ACC112 (cell line): Measurements from ENCODE around the gene SLC38A8.

Experiments
- H2AFZ ChIP-seq: fragments of 200-600 bp; sonication (generic); one replicate; pipeline ENCODE4 v1.6.0; 2017; ENCODE audit warnings: antibody characterized with exemption, low read length; ENCODE audit not compliant: unreplicated experiment
- H3K27ac ChIP-seq: fragments of 200-600 bp; sonication (generic); 2 replicates; pipeline ENCODE4 v1.5.1; 2014; ENCODE audit warnings: low read depth, mild to moderate bottlenecking, antibody characterized with exemption, low read length, moderate library complexity
- H3K27me3 ChIP-seq: fragments of 200-600 bp; sonication (generic); 2 replicates; pipeline ENCODE4 v1.6.1; 2014; ENCODE audit warnings: mild to moderate bottlenecking, antibody characterized with exemption, low read length, moderate library complexity, mixed read lengths; ENCODE audit not compliant: insufficient read depth
- H3K36me3 ChIP-seq: fragments of 200-600 bp; sonication (generic); 2 replicates; pipeline ENCODE4 v1.6.1; 2016; ENCODE audit warnings: mild to moderate bottlenecking, antibody characterized with exemption, low read length, moderate library complexity, mixed read lengths; ENCODE audit not compliant: insufficient read depth
- H3K4me1 ChIP-seq: fragments of 200-600 bp; sonication (generic); one replicate; pipeline ENCODE4 v1.6.1; 2016; ENCODE audit warnings: low read length, mixed read lengths; ENCODE audit not compliant: insufficient read depth, unreplicated experiment, control insufficient read depth
- H3K4me3 ChIP-seq: fragments of 200-600 bp; sonication (generic); 2 replicates; pipeline ENCODE4 v1.5.1; 2014; ENCODE audit warnings: mild to moderate bottlenecking, low read depth, low read length
- H3K79me2 ChIP-seq: fragments of 200-600 bp; sonication (generic); one replicate; pipeline ENCODE4 v1.6.0; 2016; ENCODE audit warnings: low read length; ENCODE audit not compliant: control insufficient read depth, unreplicated experiment, insufficient read depth

SLC38A8 gene

DNA sequence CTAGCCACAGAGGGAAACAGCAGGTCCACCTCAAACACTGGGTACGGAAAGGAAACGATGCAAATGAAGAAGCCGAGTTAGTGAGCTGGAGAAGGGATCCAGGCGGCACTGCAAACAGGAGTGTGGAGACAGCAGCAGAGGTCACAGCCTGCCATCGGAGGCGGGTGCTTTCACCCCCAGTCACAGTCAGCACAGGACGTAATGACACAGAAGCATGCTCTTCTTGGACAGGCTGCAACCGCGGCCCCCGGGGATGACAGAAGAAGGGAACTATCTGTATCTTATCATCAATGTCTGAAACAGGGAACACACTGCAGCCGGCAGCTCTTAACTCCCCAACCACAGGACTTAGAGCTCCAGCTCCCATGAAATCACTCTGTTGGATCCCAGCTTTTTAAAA, 16.1 kb upstream of the SLC38A8 start:
- Histone ChIP-seq H3K27me3 (no peaks in the 10 kb centered on the region), H3K36me3 (peaks cover 4% of the 10 kb centered on the region; the same call in 1 of the 2 replicates), H3K4me1 (no peaks in the 10 kb centered on the region), H3K79me2 (no peaks in the 10 kb centered on the region), H2AFZ (no peak overlapping the region), H3K27ac (no peak overlapping the region), H3K4me3 (no peak overlapping the region)

DNA sequence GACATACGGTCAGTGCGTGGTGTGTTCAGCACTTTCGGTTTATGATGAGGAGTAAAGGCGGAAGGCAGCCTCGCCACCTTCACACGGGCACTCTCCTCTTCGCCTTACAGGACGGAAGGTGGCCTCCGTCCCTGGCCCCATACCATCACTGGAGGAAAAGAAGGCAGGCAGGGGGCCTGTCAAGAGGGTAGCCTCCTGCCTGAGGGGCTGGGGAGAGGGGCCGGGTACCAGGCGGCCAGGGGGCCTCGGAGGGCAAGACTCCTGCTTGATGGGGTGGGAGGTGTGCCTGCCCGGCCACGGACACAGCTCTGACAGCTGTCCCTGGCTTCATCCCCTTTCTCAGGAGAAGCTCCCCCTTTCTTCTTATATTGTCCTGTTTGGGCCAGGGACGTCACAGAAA, 15.6 kb upstream of the SLC38A8 start:
- Histone ChIP-seq H3K4me1 (no peaks in the 10 kb centered on the region), H3K27ac (no peak overlapping the region), H3K36me3 (peaks cover 4% of the 10 kb centered on the region; the same call in 1 of the 2 replicates), H3K4me3 (no peak overlapping the region), H3K79me2 (no peaks in the 10 kb centered on the region), H2AFZ (no peak overlapping the region), H3K27me3 (no peaks in the 10 kb centered on the region)

DNA sequence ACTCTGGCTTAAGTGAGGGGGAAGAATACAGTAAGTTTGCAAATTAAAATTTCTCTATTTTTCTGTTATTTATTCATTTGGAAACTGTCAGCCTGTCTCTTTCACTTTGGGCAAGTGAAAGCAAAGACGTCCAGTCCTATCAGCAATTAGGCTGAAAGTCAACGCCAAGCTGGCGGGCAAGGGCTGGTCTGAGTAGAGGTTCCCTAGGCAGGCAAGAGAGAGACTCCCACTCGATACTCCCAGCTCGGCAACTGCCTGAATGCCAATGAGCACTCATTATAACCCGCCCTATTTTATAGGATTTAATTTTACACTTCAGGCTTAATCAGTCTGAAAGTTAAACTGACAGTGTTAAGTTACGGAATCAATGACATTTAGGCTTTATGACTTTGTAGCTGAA, 14.3 kb upstream of the SLC38A8 start:
- Histone ChIP-seq H3K79me2 (no peaks in the 10 kb centered on the region), H3K4me3 (no peak overlapping the region), H3K36me3 (no peaks in the 10 kb centered on the region), H3K4me1 (no peaks in the 10 kb centered on the region), H2AFZ (no peak overlapping the region), H3K27me3 (no peaks in the 10 kb centered on the region), H3K27ac (no peak overlapping the region)

DNA sequence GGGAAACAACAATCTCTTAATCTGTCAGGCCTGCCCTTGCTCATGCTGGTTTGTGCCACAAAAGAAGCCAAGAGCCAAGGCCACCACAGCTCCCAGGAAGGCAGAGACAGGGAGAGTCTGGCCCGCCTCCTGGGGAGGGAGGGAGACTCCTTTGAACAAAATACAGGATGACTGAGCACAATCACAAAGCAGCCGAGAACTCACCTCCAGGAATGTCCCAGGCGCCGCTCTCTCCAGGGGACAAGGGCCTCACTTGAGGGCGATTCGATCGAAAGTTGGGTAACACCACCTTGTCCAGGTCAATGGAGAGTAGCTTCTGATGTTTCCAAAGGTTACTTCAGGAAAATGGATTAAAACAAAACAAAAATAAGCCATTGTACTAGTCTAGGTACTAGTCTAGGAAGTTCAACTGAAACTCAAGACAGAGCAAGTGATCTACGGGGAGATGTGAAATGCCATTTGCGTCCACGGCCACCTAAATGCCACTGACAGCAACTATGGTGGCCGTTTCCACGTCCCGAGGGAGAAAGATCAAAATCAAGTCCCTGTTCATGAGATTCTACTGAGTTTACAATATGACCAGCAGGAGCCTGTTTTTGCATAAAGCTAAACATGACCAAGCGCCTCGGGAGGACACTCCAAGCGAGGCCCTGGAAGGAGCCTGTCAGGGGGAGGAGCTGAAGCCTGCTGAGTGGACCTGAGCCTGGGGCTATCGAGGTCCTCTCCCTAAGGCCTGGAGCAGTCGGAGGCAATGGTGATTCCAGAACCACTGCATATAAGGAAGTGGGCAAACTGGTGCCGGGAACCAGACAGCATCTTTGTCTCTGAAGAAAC, 13.4 kb upstream of the SLC38A8 start:
- Histone ChIP-seq H3K4me3 (no peak overlapping the region), H3K4me1 (no peaks in the 10 kb centered on the region), H2AFZ (no peak overlapping the region), H3K27ac (no peak overlapping the region), H3K27me3 (no peaks in the 10 kb centered on the region), H3K79me2 (no peaks in the 10 kb centered on the region), H3K36me3 (no peaks in the 10 kb centered on the region)

DNA sequence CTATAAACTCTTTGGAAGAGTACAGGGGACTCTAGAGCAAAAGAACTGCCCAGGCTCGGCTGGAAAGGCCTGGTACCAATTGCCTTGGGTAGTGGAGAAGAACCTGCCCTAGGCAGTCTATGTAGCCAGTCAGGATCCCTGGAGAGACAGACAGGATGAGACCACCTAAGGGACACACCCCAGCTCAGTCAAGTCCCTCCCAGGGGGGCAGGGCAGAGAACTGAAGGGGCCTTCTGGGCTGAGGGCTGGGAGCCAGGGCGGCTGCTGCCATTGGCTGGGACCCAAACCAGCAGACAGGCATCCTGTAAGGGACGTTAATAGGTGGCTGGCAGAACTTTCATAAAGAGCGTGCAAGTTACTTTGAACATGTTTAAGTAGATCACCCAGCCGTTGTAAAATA, 12.8 kb upstream of the SLC38A8 start:
- H3K27me3 ChIP-seq, result no peaks in the 10 kb centered on the region
- H3K4me3 ChIP-seq, result no peak overlapping the region
- H3K79me2 ChIP-seq, result no peaks in the 10 kb centered on the region
- no peaks in the 10 kb centered on the region for H3K4me1 ChIP-seq
- H2AFZ ChIP-seq, result no peak overlapping the region
- H3K36me3 ChIP-seq, result no peaks in the 10 kb centered on the region
- H3K27ac ChIP-seq, result no peak overlapping the region

DNA sequence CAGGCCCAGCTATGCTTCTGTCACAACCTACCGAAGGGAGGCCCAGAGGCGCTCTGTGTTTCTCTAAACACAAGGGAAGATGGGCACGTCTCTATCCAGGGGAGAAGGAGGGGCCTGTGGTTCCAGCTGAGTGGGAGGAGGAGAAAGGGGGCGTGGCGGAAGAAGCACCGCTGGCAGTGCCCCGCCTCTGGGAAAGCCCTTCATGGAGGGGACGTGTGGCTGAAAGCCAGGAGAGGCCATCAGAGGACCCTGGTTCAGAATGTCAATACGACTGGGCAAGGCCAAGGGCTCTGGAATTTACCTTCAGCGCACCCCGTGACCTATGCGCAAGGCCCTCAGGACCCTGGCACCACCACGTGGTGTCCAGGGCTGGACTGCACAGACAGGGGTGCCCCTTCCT, 12.3 kb upstream of the SLC38A8 start:
- H3K4me1 ChIP-seq, result no peaks in the 10 kb centered on the region
- no peak overlapping the region for H3K4me3 ChIP-seq
- H2AFZ ChIP-seq, result no peak overlapping the region
- no peak overlapping the region for H3K27ac ChIP-seq
- H3K79me2 ChIP-seq, result no peaks in the 10 kb centered on the region
- no peaks in the 10 kb centered on the region for H3K27me3 ChIP-seq
- H3K36me3 ChIP-seq, result no peaks in the 10 kb centered on the region

DNA sequence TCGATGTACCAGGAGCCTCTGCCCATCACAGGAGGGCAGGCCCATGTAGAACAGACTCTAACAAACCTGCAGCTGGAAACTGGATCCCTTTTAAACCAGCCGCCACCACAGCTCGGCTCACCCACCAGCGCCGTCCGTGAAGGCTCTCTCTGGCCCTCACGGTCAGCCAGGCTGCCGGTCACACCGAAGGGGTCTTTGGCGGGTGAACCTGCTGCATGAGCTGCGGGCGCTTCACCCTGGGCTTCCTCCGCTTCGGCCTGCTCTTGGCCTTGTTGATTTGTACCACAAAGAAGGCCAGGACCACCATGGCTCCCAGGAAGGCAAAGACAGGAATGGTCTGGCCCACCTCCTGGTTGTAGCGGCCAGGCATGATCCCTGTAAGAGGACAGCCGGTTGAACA, 11.7 kb upstream of the SLC38A8 start:
- Histone ChIP-seq H3K27ac (no peak overlapping the region), H3K79me2 (no peaks in the 10 kb centered on the region), H2AFZ (no peak overlapping the region), H3K27me3 (no peaks in the 10 kb centered on the region), H3K36me3 (no peaks in the 10 kb centered on the region), H3K4me1 (no peaks in the 10 kb centered on the region), H3K4me3 (no peak overlapping the region)

DNA sequence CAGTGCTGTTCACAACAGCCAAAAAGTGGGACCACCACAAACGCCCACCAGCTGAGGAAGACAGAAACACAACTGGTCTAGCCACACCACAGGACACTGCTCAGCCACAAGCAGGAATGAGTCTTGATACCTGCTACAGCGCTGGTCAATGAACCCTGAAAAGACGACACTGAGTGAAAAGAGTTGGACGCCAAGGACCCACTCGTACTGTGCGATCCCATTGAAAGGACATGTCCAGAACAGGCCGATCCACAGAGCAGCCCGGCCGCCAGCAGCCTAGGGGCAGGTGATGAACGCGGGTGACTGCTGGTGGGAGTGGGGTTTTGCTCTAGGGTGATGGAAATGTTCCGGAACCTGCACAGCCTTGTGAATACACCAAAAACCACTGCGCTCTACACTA, 10.6 kb upstream of the SLC38A8 start:
- H2AFZ ChIP-seq, result no peak overlapping the region
- no peaks in the 10 kb centered on the region for H3K27me3 ChIP-seq
- H3K27ac ChIP-seq, result no peak overlapping the region
- H3K36me3 ChIP-seq, result no peaks in the 10 kb centered on the region
- H3K4me1 ChIP-seq, result no peaks in the 10 kb centered on the region
- H3K4me3 ChIP-seq, result no peak overlapping the region
- H3K79me2 ChIP-seq, result no peaks in the 10 kb centered on the region

DNA sequence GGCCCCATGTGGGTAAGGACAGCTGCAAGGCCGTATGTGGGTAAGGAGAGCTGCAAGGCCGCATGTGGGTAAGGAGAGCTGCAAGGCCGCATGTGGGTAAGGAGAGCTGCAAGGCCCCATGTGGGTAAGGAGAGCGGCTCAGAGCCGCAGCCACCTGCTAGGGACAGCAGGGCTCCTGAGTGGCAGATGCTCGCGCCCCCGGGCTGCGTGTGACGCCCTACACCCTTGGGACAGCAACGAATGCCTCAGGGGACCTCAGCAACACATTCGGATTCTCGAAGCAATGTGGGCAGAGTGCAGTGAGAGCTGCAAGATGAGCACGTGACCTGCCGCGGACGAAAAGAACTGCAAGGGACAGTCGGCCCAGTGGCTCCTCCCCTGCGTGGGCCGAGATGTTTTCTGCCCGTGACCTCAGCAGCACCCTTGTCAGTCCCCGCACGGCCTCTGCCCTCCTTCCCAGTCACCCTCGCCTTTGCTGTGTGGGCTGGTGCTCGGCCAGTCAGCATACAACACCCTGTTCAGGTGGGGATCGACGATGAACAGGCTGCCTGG, 9.6 kb upstream of the SLC38A8 start:
- H3K36me3 ChIP-seq, result no peaks in the 10 kb centered on the region
- no peak overlapping the region for H2AFZ ChIP-seq
- H3K4me3 ChIP-seq, result no peak overlapping the region
- no peaks in the 10 kb centered on the region for H3K4me1 ChIP-seq
- H3K27me3 ChIP-seq, result no peaks in the 10 kb centered on the region
- H3K27ac ChIP-seq, result no peak overlapping the region
- no peaks in the 10 kb centered on the region for H3K79me2 ChIP-seq

DNA sequence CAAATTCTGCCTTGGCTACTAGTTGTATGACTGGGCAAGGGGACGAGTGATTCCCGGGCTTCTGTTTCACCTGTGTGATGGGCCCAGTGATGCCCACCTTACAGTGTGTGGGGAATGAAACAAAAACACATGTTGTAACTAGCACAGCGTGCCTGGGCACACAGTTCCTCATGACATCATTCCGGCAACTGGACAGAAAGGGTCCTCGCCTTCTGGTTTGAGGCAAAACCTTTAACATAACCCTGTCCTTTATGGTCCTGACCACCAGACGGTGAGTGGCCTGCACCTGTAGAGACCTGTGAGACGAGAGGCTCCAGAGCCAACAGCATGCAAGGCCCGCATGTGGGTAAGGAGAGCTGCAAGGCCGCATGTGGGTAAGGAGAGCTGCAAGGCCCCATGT, 7.7 kb upstream of the SLC38A8 start:
- Histone ChIP-seq H3K4me3 (no peak overlapping the region), H3K36me3 (no peaks in the 10 kb centered on the region), H3K79me2 (no peaks in the 10 kb centered on the region), H3K4me1 (no peaks in the 10 kb centered on the region), H2AFZ (no peak overlapping the region), H3K27ac (no peak overlapping the region), H3K27me3 (no peaks in the 10 kb centered on the region)

DNA sequence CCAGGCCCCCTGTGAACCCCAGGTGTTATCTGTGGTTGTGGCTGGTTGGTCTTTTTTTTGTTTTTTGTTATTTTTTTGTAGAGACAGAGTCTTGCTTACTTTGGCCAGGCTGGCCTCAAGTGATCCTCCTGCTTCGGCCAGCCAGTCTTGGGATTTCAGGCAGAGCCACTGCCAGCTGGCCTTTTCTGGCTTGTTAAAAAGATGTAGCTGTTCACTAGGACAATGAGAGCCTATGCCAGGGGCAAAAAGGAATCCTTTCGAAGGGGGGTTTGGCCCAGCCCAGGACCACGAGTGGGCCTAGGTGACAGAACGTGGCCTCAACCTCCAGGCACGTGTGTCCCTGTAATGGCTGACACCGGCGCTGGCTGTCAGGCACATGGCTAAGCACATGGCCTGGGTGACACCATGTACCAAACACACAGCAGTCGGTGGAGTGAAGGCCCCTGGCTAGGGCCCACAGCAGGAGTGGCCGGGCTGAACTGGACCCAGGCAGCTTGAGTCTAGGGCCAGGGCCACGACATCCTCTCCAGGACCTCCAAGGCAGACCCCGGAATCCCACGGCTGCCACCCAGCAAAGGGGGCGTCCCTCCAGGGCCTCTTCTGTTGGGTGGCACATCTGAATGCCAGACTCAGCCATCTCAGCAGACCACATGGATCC, 6.9 kb upstream of the SLC38A8 start:
- H3K27ac ChIP-seq, result no peak overlapping the region

More for the DNA sequence above, 6.9 kb upstream of the SLC38A8 start:
- Histone ChIP-seq H3K79me2 (no peaks in the 10 kb centered on the region), H3K4me1 (no peaks in the 10 kb centered on the region), H3K4me3 (no peak overlapping the region), H3K27me3 (no peaks in the 10 kb centered on the region), H2AFZ (no peak overlapping the region), H3K36me3 (no peaks in the 10 kb centered on the region)
